GM19043 (cell line): ENCODE measurements around the gene KLK13.

Experiments
- ATAC-seq: cut with Tn5 transposase; IDR thresholded peaks from one replicate; pipeline ENCODE4 v1.9.1; 2021; ENCODE audit warnings: low read depth; ENCODE audit not compliant: unreplicated experiment

The KLK13 gene

GRCh38 chr19:51064534-51065220 lies at the start of gene KLK13:
Gene KLK13 (minus strand): TSS chr19:51065092. CDS start chr19:51065067, 25 bp downstream.
- ATAC-seq, result no peak

- no peak for ATAC-seq
Observed at GRCh38 chr19:51114087-51114729, 49.3 kb upstream of the KLK13 start.

GRCh38 chr19:51111606-51112005 lies 46.7 kb upstream of the KLK13 start:
- no peak for ATAC-seq

- no peak for ATAC-seq
Observed at GRCh38 chr19:51110666-51110971, 45.7 kb upstream of the KLK13 start.

GRCh38 chr19:51108805-51109146 lies 43.9 kb upstream of the KLK13 start:
- peak; percentile 10 for ATAC-seq

- peak; percentile 92 for ATAC-seq
Observed at GRCh38 chr19:51108066-51108804, 43.3 kb upstream of the KLK13 start, which contains the start of gene CTU1. Gene CTU1 (minus strand): TSS chr19:51108409. CDS start chr19:51104569, 3,840 bp downstream.

GRCh38 chr19:51107406-51108065 lies 42.6 kb upstream of the KLK13 start:
- peak; percentile 8 for ATAC-seq

GRCh38 chr19:51103926-51104341 lies 39.0 kb upstream of the KLK13 start:
- ATAC-seq, result no peak

- ATAC-seq, result no peak
Observed at GRCh38 chr19:51102991-51103390, 38.1 kb upstream of the KLK13 start.

GRCh38 chr19:51101171-51101865 lies 36.4 kb upstream of the KLK13 start:
- no peak for ATAC-seq

- ATAC-seq, result no peak
Observed at GRCh38 chr19:51100601-51101000, 35.7 kb upstream of the KLK13 start.

- no peak for ATAC-seq
Observed at GRCh38 chr19:51099047-51099382, 34.1 kb upstream of the KLK13 start.

GRCh38 chr19:51098365-51099046 lies 33.6 kb upstream of the KLK13 start:
- ATAC-seq, result no peak

GRCh38 chr19:51097796-51098195 lies 32.9 kb upstream of the KLK13 start:
- no peak for ATAC-seq

GRCh38 chr19:51097166-51097738 lies 32.4 kb upstream of the KLK13 start:
- ATAC-seq, result no peak

- ATAC-seq, result no peak
Observed at GRCh38 chr19:51096473-51097165, 31.7 kb upstream of the KLK13 start.

- no peak for ATAC-seq
Observed at GRCh38 chr19:51094696-51095279, 29.9 kb upstream of the KLK13 start.

GRCh38 chr19:51093510-51094345 lies 28.8 kb upstream of the KLK13 start:
- no peak for ATAC-seq
